Measurements from ENCODE around the gene ASB9. TPM values are rescaled to one million over a fixed set of nuclear protein-coding genes. Genes with fewer than 3 reads are reported as not detected.

Gene ASB9
- total RNA-seq, 3 donors from 2014 or later (not counting 1 experiment from before 2014, with no cell fraction given): not detected

GRCh38 chrX:15209096-15209495, 60.8 kb downstream of the ASB9 start:
- H3K27me3 ChIP-seq (ENCODE audit: control insufficient read depth, insufficient read depth, low read length): no peaks in the 10 kb centered on the region
- intact Hi-C loops (cut with micrococcal nuclease): no loop called here
- H3K4me3 Mint-ChIP-seq: no peak overlapping the region

GRCh38 chrX:15207994-15208393, 61.9 kb downstream of the ASB9 start:
- Mint-ChIP-seq H3K27me3 (ENCODE audit: low read depth in 2 of 2) (peaks cover 0 to 15% of the 10 kb centered on the region in 2 donors), H3K9me3 (no peaks in the 10 kb centered on the region), H3K4me1 (peaks cover 5 to 12% of the 10 kb centered on the region in 2 donors), H3K27ac (no peak overlapping the region), H3K4me3 (no peak overlapping the region), H3K36me3 (no peaks in the 10 kb centered on the region)
- Histone ChIP-seq H3K4me3 (ENCODE audit: low read length) (no peak overlapping the region), H3K27ac (ENCODE audit: low read length) (no peak overlapping the region), H3K27me3 (ENCODE audit: control insufficient read depth, insufficient read depth, low read length) (no peaks in the 10 kb centered on the region), H3K4me1 (ENCODE audit: control insufficient read depth, insufficient read depth, low read length) (no peaks in the 10 kb centered on the region), H3K36me3 (ENCODE audit: control insufficient read depth, insufficient read depth, low read length) (no peaks in the 10 kb centered on the region), H3K9me3 (ENCODE audit: control insufficient read depth, insufficient read depth, low read length) (no peaks in the 10 kb centered on the region)
- intact Hi-C loops (cut with micrococcal nuclease): no loop called here
- DNase-seq: no peak
- whole genome bisulfite sequencing (ENCODE audit: insufficient coverage): 86% methylated on average over 1 of the region's 3 CpGs
- no peak for TF ChIP-seq CTCF (IDR thresholded peaks at IDR 0.05)
- ATAC-seq: no peak

More at GRCh38 chrX:15209096-15209495, 60.8 kb downstream of the ASB9 start:
- no peak overlapping the region for H3K27ac Mint-ChIP-seq
- ATAC-seq: no peak
- Histone ChIP-seq H3K9me3 (ENCODE audit: control insufficient read depth, insufficient read depth, low read length) (no peaks in the 10 kb centered on the region), H3K36me3 (ENCODE audit: control insufficient read depth, insufficient read depth, low read length) (no peaks in the 10 kb centered on the region), H3K4me3 (ENCODE audit: low read length) (no peak overlapping the region), H3K4me1 (ENCODE audit: control insufficient read depth, insufficient read depth, low read length) (no peaks in the 10 kb centered on the region), H3K27ac (ENCODE audit: low read length) (no peak overlapping the region)
- DNase-seq: no peak
- no peaks in the 10 kb centered on the region for H3K36me3 Mint-ChIP-seq
- H3K4me1 Mint-ChIP-seq: peaks cover 0 to 1% of the 10 kb centered on the region in 2 donors
- no peak for TF ChIP-seq CTCF (IDR thresholded peaks at IDR 0.05)
- H3K9me3 Mint-ChIP-seq: no peaks in the 10 kb centered on the region
- WGBS (ENCODE audit: insufficient coverage): no CpG with 5 or more reads among the region's 3 CpGs
- H3K27me3 Mint-ChIP-seq (ENCODE audit: low read depth in 2 of 2): peaks cover 0 to 22% of the 10 kb centered on the region in 2 donors

GRCh38 chrX:15207384-15207783, 62.5 kb downstream of the ASB9 start:
- Mint-ChIP-seq H3K4me3 (no peak overlapping the region), H3K9me3 (no peaks in the 10 kb centered on the region), H3K27me3 (ENCODE audit: low read depth in 2 of 2) (peaks cover 0 to 9% of the 10 kb centered on the region in 2 donors), H3K27ac (no peak overlapping the region), H3K36me3 (no peaks in the 10 kb centered on the region), H3K4me1 (peaks cover 9 to 17% of the 10 kb centered on the region in 2 donors)
- H3K4me3 ChIP-seq (ENCODE audit: low read length): no peak overlapping the region
- no peak for TF ChIP-seq CTCF (IDR thresholded peaks at IDR 0.05)
- intact Hi-C loops (cut with micrococcal nuclease): no loop called here
- ATAC-seq (no peak), DNase-seq (no peak)
- H3K36me3 ChIP-seq (ENCODE audit: control insufficient read depth, insufficient read depth, low read length): no peaks in the 10 kb centered on the region
- WGBS (ENCODE audit: insufficient coverage): 83% methylated on average over 1 of the region's 1 CpG
- no peak overlapping the region for H3K27ac ChIP-seq (ENCODE audit: low read length)
- no peaks in the 10 kb centered on the region for H3K4me1 ChIP-seq (ENCODE audit: control insufficient read depth, insufficient read depth, low read length)
- H3K27me3 ChIP-seq (ENCODE audit: control insufficient read depth, insufficient read depth, low read length): no peaks in the 10 kb centered on the region
- no peaks in the 10 kb centered on the region for H3K9me3 ChIP-seq (ENCODE audit: control insufficient read depth, insufficient read depth, low read length)

- Histone ChIP-seq H3K27ac (ENCODE audit: low read length) (no peak overlapping the region), H3K4me1 (ENCODE audit: control insufficient read depth, insufficient read depth, low read length) (no peaks in the 10 kb centered on the region), H3K27me3 (ENCODE audit: control insufficient read depth, insufficient read depth, low read length) (no peaks in the 10 kb centered on the region), H3K4me3 (ENCODE audit: low read length) (no peak overlapping the region), H3K36me3 (ENCODE audit: control insufficient read depth, insufficient read depth, low read length) (no peaks in the 10 kb centered on the region), H3K9me3 (ENCODE audit: control insufficient read depth, insufficient read depth, low read length) (no peaks in the 10 kb centered on the region)
- peaks cover 9 to 17% of the 10 kb centered on the region in 2 donors for H3K4me1 Mint-ChIP-seq
- H3K36me3 Mint-ChIP-seq: no peaks in the 10 kb centered on the region
- H3K9me3 Mint-ChIP-seq: peaks cover 0 to 2% of the 10 kb centered on the region in 2 donors
- no peak overlapping the region for H3K27ac Mint-ChIP-seq
- WGBS (ENCODE audit: insufficient coverage): no CpG with 5 or more reads among the region's 1 CpG
- ATAC-seq (no peak), DNase-seq (peak in 1 of 2 donors; percentile 2)
- no peak overlapping the region for H3K4me3 Mint-ChIP-seq
- no peak for TF ChIP-seq CTCF (IDR thresholded peaks at IDR 0.05)
- intact Hi-C loops (cut with micrococcal nuclease): no loop called here
- peaks cover 0 to 7% of the 10 kb centered on the region in 2 donors for H3K27me3 Mint-ChIP-seq (ENCODE audit: low read depth in 2 of 2)
Observed at GRCh38 chrX:15206306-15206705, 63.6 kb downstream of the ASB9 start.
